ENCODE measurements around the gene FHL3.
"Not testable (repeated sequence)": the region's sequence is repeated elsewhere in the genome, so short reads cannot be mapped to it uniquely, and the experiment has no call there.

- TF ChIP-seq POLR2A (IDR thresholded peaks at IDR 0.05; ENCODE audit: low read depth, low read length); EZH2 (IDR thresholded peaks at IDR 0.05; ENCODE audit: borderline replicate concordance, low read depth, low read length, severe bottlenecking); POLR2AphosphoS5 (IDR thresholded peaks at IDR 0.05; ENCODE audit: insufficient read depth, low read depth, low read length); MAX (IDR thresholded peaks at IDR 0.05; ENCODE audit: insufficient read depth, insufficient read length); MYC (IDR thresholded peaks at IDR 0.05; ENCODE audit: low read depth, low read length); GATA2 (IDR thresholded peaks at IDR 0.05; ENCODE audit: insufficient read depth, insufficient read length, low read depth, low read length); JUN (IDR thresholded peaks at IDR 0.05; ENCODE audit: borderline replicate concordance, insufficient read depth, insufficient read length, low read depth); FOS (IDR thresholded peaks at IDR 0.05; ENCODE audit: borderline replicate concordance, insufficient read depth, low read length): not testable (repeated sequence)
- TF ChIP-seq, protein P1, sequence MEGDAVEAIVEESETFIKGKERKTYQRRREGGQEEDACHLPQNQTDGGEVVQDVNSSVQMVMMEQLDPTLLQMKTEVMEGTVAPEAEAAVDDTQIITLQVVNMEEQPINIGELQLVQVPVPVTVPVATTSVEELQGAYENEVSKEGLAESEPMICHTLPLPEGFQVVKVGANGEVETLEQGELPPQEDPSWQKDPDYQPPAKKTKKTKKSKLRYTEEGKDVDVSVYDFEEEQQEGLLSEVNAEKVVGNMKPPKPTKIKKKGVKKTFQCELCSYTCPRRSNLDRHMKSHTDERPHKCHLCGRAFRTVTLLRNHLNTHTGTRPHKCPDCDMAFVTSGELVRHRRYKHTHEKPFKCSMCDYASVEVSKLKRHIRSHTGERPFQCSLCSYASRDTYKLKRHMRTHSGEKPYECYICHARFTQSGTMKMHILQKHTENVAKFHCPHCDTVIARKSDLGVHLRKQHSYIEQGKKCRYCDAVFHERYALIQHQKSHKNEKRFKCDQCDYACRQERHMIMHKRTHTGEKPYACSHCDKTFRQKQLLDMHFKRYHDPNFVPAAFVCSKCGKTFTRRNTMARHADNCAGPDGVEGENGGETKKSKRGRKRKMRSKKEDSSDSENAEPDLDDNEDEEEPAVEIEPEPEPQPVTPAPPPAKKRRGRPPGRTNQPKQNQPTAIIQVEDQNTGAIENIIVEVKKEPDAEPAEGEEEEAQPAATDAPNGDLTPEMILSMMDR (IDR thresholded peaks at IDR 0.05; ENCODE audit: extremely low read depth in 1 of 2, insufficient read depth in 1 of 2, low read depth in 1 of 2, low read length in 2 of 2), result not testable (repeated sequence)
These were observed 41.2 kb downstream of the FHL3 start for GRCh38 chr1:37964106-37964505.
